ENCODE data around the gene DPP6.

DPP6 gene

GRCh38 chr7:154789404-154789803, 737.2 kb downstream of the DPP6 start:
- TF ChIP-seq EZH2 (IDR thresholded peaks at IDR 0.05) (no peak), POLR2AphosphoS5 (IDR thresholded peaks at IDR 0.05; ENCODE audit: borderline replicate concordance, low read depth, low read length) (no peak), FOXP2 (optimal IDR thresholded peaks at IDR 0.05; ENCODE audit: control extremely low read depth, extremely low read length, insufficient read depth) (no peak)
- Histone ChIP-seq H3K4me3 (no peak overlapping the region), H3K9me3 (ENCODE audit: low read depth, low read length) (no peaks in the 10 kb centered on the region), H3K36me3 (ENCODE audit: insufficient read depth, low read length) (no peaks in the 10 kb centered on the region), H3K9ac (ENCODE audit: insufficient read length) (no peak overlapping the region), H3K27ac (no peak overlapping the region)
- DNase-seq (ENCODE audit: low read depth, low spot score) = no peak

GRCh38 chr7:154791611-154792010, 739.4 kb downstream of the DPP6 start:
- H3K9ac ChIP-seq (ENCODE audit: insufficient read length) = no peak overlapping the region
- TF ChIP-seq POLR2AphosphoS5 (IDR thresholded peaks at IDR 0.05; ENCODE audit: borderline replicate concordance, low read depth, low read length) (no peak), FOXP2 (optimal IDR thresholded peaks at IDR 0.05; ENCODE audit: control extremely low read depth, extremely low read length, insufficient read depth) (no peak), EZH2 (IDR thresholded peaks at IDR 0.05) (no peak)
- no peaks in the 10 kb centered on the region for H3K36me3 ChIP-seq (ENCODE audit: insufficient read depth, low read length)
- no peak overlapping the region for H3K4me3 ChIP-seq
- H3K27ac ChIP-seq = no peak overlapping the region
- no peak for DNase-seq (ENCODE audit: low read depth, low spot score)
- no peaks in the 10 kb centered on the region for H3K9me3 ChIP-seq (ENCODE audit: low read depth, low read length)

DNA sequence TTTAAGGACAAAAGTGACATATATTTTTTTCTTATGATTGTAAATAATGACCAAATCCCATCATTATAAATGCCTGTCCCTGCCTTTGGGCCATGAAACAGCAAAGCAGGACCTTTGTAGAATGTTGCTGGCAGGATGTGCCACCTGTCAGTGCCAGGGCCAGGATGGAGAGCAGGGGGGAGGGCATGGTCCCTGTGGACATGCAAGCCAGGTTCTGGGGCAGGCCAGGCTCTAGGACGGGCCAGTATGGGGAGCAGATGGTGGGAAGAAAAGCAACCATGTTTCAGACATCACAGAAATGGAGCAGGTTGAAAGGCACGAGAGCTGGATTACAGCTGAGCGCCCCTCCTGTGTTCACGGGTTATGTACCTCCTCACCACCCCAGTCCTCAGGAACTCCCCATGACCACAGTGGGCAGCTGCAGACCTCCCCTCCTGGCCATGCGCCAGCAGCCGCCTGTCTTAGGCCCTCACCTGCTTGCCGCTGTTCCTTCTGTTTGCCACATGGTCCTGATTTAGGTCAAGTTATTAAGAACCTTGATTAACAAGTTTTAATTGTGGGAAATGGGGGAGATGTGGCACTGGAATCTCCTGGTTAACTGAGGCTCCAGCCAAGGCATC, 740.3 kb downstream of the DPP6 start:
- TF ChIP-seq POLR2AphosphoS5 (IDR thresholded peaks at IDR 0.05; ENCODE audit: borderline replicate concordance, low read depth, low read length) (no peak), EZH2 (IDR thresholded peaks at IDR 0.05) (no peak), FOXP2 (optimal IDR thresholded peaks at IDR 0.05; ENCODE audit: control extremely low read depth, extremely low read length, insufficient read depth) (no peak)
- H3K9me3 ChIP-seq (ENCODE audit: low read depth, low read length) = no peaks in the 10 kb centered on the region
- H3K4me3 ChIP-seq = no peak overlapping the region
- H3K27ac ChIP-seq = no peak overlapping the region
- no peaks in the 10 kb centered on the region for H3K36me3 ChIP-seq (ENCODE audit: insufficient read depth, low read length)
- H3K9ac ChIP-seq (ENCODE audit: insufficient read length) = no peak overlapping the region
- DNase-seq (ENCODE audit: low read depth, low spot score) = no peak

DNA sequence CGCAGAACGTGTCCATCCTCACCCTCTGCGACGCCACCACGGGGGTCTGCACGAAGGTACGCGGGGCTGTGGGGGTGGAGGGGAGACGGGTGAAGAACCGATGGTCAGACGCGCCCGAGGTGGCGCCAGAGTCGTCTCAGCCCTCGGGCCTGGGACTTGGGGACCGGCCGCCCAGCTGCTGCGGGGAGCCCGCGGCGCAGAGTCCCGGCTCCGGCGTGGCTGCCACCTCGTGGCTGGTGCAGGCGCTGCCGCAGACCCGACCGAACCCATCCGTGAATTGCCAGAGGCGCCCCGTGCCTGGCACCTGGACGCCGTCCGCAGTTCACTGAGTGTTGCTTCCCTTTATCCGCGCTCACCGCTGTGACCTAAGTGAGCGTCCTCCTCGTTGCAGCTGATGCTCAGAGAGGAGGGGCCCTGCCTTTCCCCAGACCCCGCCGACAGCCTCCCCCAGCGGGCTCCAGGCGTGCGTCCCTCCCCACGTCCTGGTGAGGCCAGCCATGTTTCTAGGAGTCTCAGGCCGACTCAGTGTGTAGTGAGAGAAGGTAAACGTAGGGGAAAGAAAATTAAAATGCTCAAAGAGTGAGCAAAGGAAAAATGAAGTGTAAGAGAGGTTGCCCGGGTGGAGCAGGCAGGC, 742.1 kb downstream of the DPP6 start:
- H3K36me3 ChIP-seq (ENCODE audit: insufficient read depth, low read length) = no peaks in the 10 kb centered on the region
- H3K9ac ChIP-seq (ENCODE audit: insufficient read length) = no peak overlapping the region
- TF ChIP-seq POLR2AphosphoS5 (IDR thresholded peaks at IDR 0.05; ENCODE audit: borderline replicate concordance, low read depth, low read length) (no peak), EZH2 (IDR thresholded peaks at IDR 0.05) (no peak), FOXP2 (optimal IDR thresholded peaks at IDR 0.05; ENCODE audit: control extremely low read depth, extremely low read length, insufficient read depth) (no peak)
- no peak overlapping the region for H3K27ac ChIP-seq
- H3K9me3 ChIP-seq (ENCODE audit: low read depth, low read length) = no peaks in the 10 kb centered on the region
- no peak overlapping the region for H3K4me3 ChIP-seq
- no peak for DNase-seq (ENCODE audit: low read depth, low spot score)

GRCh38 chr7:154795014-154795413, 742.8 kb downstream of the DPP6 start:
- DNase-seq (ENCODE audit: low read depth, low spot score) = no peak
- TF ChIP-seq EZH2 (IDR thresholded peaks at IDR 0.05) (no peak), FOXP2 (optimal IDR thresholded peaks at IDR 0.05; ENCODE audit: control extremely low read depth, extremely low read length, insufficient read depth) (no peak), POLR2AphosphoS5 (IDR thresholded peaks at IDR 0.05; ENCODE audit: borderline replicate concordance, low read depth, low read length) (no peak)

DNA sequence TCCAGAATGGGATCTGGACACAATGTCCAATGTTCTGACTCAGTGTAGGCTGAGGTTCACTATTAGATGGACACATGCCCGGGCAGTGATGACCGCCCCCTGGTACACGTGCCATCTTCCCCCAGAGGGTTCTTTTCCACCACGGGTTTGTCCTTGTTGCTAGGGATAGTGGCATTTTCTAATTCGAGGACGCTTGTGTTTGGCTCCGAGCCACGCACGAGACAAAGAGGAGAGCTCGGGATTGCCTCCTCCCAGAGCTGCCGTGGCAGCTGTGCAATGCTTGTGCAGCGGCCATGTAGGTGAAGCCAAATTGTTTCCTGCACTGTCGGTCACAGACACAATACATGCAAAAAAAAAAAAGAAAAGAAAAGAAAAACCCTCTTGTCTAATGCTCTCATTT, 743.2 kb downstream of the DPP6 start:
- Histone ChIP-seq H3K27ac (no peak overlapping the region), H3K9ac (ENCODE audit: insufficient read length) (no peak overlapping the region), H3K4me3 (no peak overlapping the region), H3K9me3 (ENCODE audit: low read depth, low read length) (no peaks in the 10 kb centered on the region), H3K36me3 (ENCODE audit: insufficient read depth, low read length) (no peaks in the 10 kb centered on the region)
- DNase-seq (ENCODE audit: low read depth, low spot score) = no peak
- TF ChIP-seq EZH2 (IDR thresholded peaks at IDR 0.05) (no peak), FOXP2 (optimal IDR thresholded peaks at IDR 0.05; ENCODE audit: control extremely low read depth, extremely low read length, insufficient read depth) (no peak), POLR2AphosphoS5 (IDR thresholded peaks at IDR 0.05; ENCODE audit: borderline replicate concordance, low read depth, low read length) (no peak)

More at GRCh38 chr7:154795014-154795413, 742.8 kb downstream of the DPP6 start:
- H3K9me3 ChIP-seq (ENCODE audit: low read depth, low read length) = no peaks in the 10 kb centered on the region
- no peak overlapping the region for H3K27ac ChIP-seq
- H3K36me3 ChIP-seq (ENCODE audit: insufficient read depth, low read length) = no peaks in the 10 kb centered on the region
- no peak overlapping the region for H3K4me3 ChIP-seq
- H3K9ac ChIP-seq (ENCODE audit: insufficient read length) = no peak overlapping the region

GRCh38 chr7:154804449-154804848, 752.3 kb downstream of the DPP6 start:
- no peaks in the 10 kb centered on the region for H3K36me3 ChIP-seq (ENCODE audit: insufficient read depth, low read length)
- no peak overlapping the region for H3K9ac ChIP-seq (ENCODE audit: insufficient read length)
- no peak for DNase-seq (ENCODE audit: low read depth, low spot score)
- no peak overlapping the region for H3K4me3 ChIP-seq
- TF ChIP-seq EZH2 (IDR thresholded peaks at IDR 0.05) (no peak), POLR2AphosphoS5 (IDR thresholded peaks at IDR 0.05; ENCODE audit: borderline replicate concordance, low read depth, low read length) (no peak), FOXP2 (optimal IDR thresholded peaks at IDR 0.05; ENCODE audit: control extremely low read depth, extremely low read length, insufficient read depth) (no peak)
- H3K9me3 ChIP-seq (ENCODE audit: low read depth, low read length) = no peaks in the 10 kb centered on the region
- H3K27ac ChIP-seq = no peak overlapping the region

DNA sequence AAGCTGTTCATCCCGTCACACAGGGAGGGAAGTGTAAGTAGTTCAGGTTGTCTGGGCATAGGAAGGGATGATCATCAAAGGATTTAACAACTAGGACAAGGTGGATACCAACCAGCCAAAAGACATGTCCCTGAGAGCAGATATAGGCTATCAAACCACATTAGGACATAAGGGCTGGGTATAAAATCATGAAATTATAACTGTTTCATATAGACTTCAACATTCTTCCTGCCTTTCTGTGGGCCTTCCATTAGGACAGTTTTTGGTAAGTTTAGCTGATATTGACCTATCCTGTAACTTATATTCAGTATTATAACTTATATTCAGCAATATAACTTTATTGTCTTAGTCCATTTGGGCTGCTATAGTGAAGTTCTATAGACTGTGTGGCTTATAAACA, 759.8 kb downstream of the DPP6 start:
- H3K36me3 ChIP-seq (ENCODE audit: insufficient read depth, low read length) = no peaks in the 10 kb centered on the region
- H3K9ac ChIP-seq (ENCODE audit: insufficient read length) = no peak overlapping the region
- H3K4me3 ChIP-seq = no peak overlapping the region
- DNase-seq (ENCODE audit: low read depth, low spot score) = no peak
- no peak overlapping the region for H3K27ac ChIP-seq
- TF ChIP-seq FOXP2 (optimal IDR thresholded peaks at IDR 0.05; ENCODE audit: control extremely low read depth, extremely low read length, insufficient read depth) (no peak), EZH2 (IDR thresholded peaks at IDR 0.05) (no peak), POLR2AphosphoS5 (IDR thresholded peaks at IDR 0.05; ENCODE audit: borderline replicate concordance, low read depth, low read length) (no peak)
- H3K9me3 ChIP-seq (ENCODE audit: low read depth, low read length) = no peaks in the 10 kb centered on the region
